SK-N-SH (cell line): Measurements from ENCODE around the gene TENT4A. TPM values are rescaled to one million over a fixed set of nuclear protein-coding genes. Genes with fewer than 3 reads are reported as not detected.

Experiments
- CTCF ChIA-PET: fragments of 300-600, 350-600 bp; formaldehyde crosslinking; extraction: SDS; loops from one replicate; lab custom pipeline; 2021; lab: Yijun Ruan, JAX
- POLR2A ChIA-PET: fragments of 350-600 bp; sonication (Branson Sonifier 250); formaldehyde crosslinking; extraction: SDS; loops from one replicate; lab custom pipeline; 2020; ENCODE audit warnings: antibody characterized with exemption, inconsistent platforms; lab: Yijun Ruan, JAX
- DNase-seq: peaks from one replicate; pipeline ENCODE4 v3.0.0; 2012
- H2AFZ ChIP-seq: fragments of 200-600 bp; sonication (generic); 2 replicates; pipeline ENCODE4 v1.8.1; 2016; ENCODE audit warnings: antibody characterized with exemption, mild to moderate bottlenecking, low read depth
- H3F3A ChIP-seq: fragments of 200-600 bp; sonication (generic); replicated peaks from 2 replicates; pipeline ENCODE3; 2016; ENCODE audit warnings: antibody characterized with exemption, mild to moderate bottlenecking; ENCODE audit not compliant: insufficient read depth
- H3K27ac ChIP-seq, 2 experiments: fragments of 200-500 bp in 1 of 2; fragments of 200-600 bp in 1 of 2; sonication (Bioruptor generic) in 1 of 2; sonication (generic), shearing (Covaris generic) in 1 of 2; 2 replicates each; pipeline versions ENCODE4 v1.5.1 to v1.6.1; 2014 to 2016; ENCODE audit warnings: low read depth in 2 of 2, inconsistent platforms in 1 of 2, low read length in 1 of 2, mild to moderate bottlenecking in 1 of 2, mixed read lengths in 1 of 2
- H3K27me3 ChIP-seq: fragments of 200-600 bp; sonication (generic), shearing (Covaris generic); 2 replicates; pipeline ENCODE4 v1.6.1; 2016; ENCODE audit warnings: mixed run types; ENCODE audit not compliant: insufficient read depth
- H3K36me3 ChIP-seq, 2 experiments: fragments of 200-500 bp in 1 of 2; fragments of 200-600 bp in 1 of 2; sonication (Bioruptor generic) in 1 of 2; sonication (generic) in 1 of 2; replicated peaks in 1 of 2; 2 replicates each; pipeline versions ENCODE3 to v1.5.1; 2014 to 2016; ENCODE audit warnings: low read length in 1 of 2, mild to moderate bottlenecking in 1 of 2; ENCODE audit not compliant: insufficient read depth in 2 of 2, control insufficient read depth in 1 of 2
- H3K4me1 ChIP-seq, 2 experiments: fragments of 200-500 bp in 1 of 2; fragments of 200-600 bp in 1 of 2; sonication (Bioruptor generic) in 1 of 2; sonication (generic), shearing (Covaris generic) in 1 of 2; 2 replicates each; pipeline versions ENCODE4 v1.5.1 to v1.6.1; 2014 to 2016; ENCODE audit warnings: low read depth in 1 of 2, low read length in 1 of 2, mixed run types in 1 of 2; ENCODE audit not compliant: insufficient read depth in 2 of 2, control insufficient read depth in 1 of 2
- H3K4me2 ChIP-seq: fragments of 200-600 bp; sonication (generic), shearing (Covaris generic); 2 replicates; pipeline ENCODE4 v1.6.1; 2017; ENCODE audit warnings: mixed run types
- H3K4me3 ChIP-seq, 2 experiments: fragments of 200-500 bp in 1 of 2; fragments of 200-600 bp in 1 of 2; sonication (Bioruptor generic) in 1 of 2; sonication (generic), shearing (Covaris generic) in 1 of 2; 2 replicates each; pipeline versions ENCODE4 v1.5.1 to v1.8.1; 2014 to 2016; ENCODE audit warnings: low read depth in 2 of 2, inconsistent platforms in 1 of 2, low read length in 1 of 2, mild to moderate bottlenecking in 1 of 2, mixed read lengths in 1 of 2, moderate library complexity in 1 of 2
- H3K79me2 ChIP-seq: fragments of 200-600 bp; sonication (generic); 2 replicates; pipeline ENCODE4 v1.8.1; 2017; ENCODE audit warnings: mild to moderate bottlenecking; ENCODE audit not compliant: insufficient read depth
- H3K9ac ChIP-seq: fragments of 200-600 bp; sonication (generic); 2 replicates; pipeline ENCODE4 v1.6.1; 2017; ENCODE audit warnings: mixed run types
- H3K9me2 ChIP-seq: fragments of 200-600 bp; sonication (generic); 2 replicates; pipeline ENCODE4 v1.6.1; 2017; ENCODE audit warnings: mixed run types
- H3K9me3 ChIP-seq: fragments of 200-600 bp; sonication (generic); 2 replicates; pipeline ENCODE4 v1.6.1; 2017; ENCODE audit warnings: mixed run types, mild to moderate bottlenecking, moderate library complexity
- H4K20me1 ChIP-seq: fragments of 200-600 bp; sonication (generic); 2 replicates; pipeline ENCODE4 v1.6.1; 2017; ENCODE audit warnings: mild to moderate bottlenecking, mixed run types; ENCODE audit not compliant: insufficient read depth
- CHD2 ChIP-seq: fragments of 150-350 bp; IDR thresholded peaks from 2 replicates; pipeline ENCODE4 v1.6.1; 2018; ENCODE audit warnings: low read length; ENCODE audit not compliant: partially characterized antibody
- ELF1 ChIP-seq: IDR thresholded peaks from 2 replicates; pipeline ENCODE4 v1.4.0; 2012
- EP300 ChIP-seq, 2 experiments: IDR thresholded peaks; 2 replicates each; pipeline versions ENCODE4 v1.4.0 to v1.6.1; 2012; ENCODE audit warnings: borderline replicate concordance in 1 of 2, low read depth in 1 of 2, low read length in 1 of 2
- FOSL2 ChIP-seq: IDR thresholded peaks from 2 replicates; pipeline ENCODE4 v1.4.0; 2012; ENCODE audit warnings: low read depth, mild to moderate bottlenecking, moderate library complexity, borderline replicate concordance
- GABPA ChIP-seq: IDR thresholded peaks from 2 replicates; pipeline ENCODE4 v1.4.0; 2012; ENCODE audit warnings: low read depth, mild to moderate bottlenecking
- IRF3 ChIP-seq: fragments of 150-350 bp; IDR thresholded peaks from 2 replicates; pipeline ENCODE4 v1.6.1; 2016; ENCODE audit warnings: mild to moderate bottlenecking, low read depth, low read length
- MAX ChIP-seq: IDR thresholded peaks from 2 replicates; pipeline ENCODE4 v1.4.0; 2012; ENCODE audit warnings: low read depth
- NRF1 ChIP-seq: IDR thresholded peaks from 2 replicates; pipeline ENCODE4 v1.6.1; 2012; ENCODE audit warnings: low read depth, mild to moderate bottlenecking, low read length
- PBX3 ChIP-seq: IDR thresholded peaks from 2 replicates; pipeline ENCODE4; 2012
- POLR2AphosphoS5 ChIP-seq: IDR thresholded peaks from 2 replicates; pipeline ENCODE4 v1.6.1; 2012; ENCODE audit warnings: low read depth, low read length
- RAD21 ChIP-seq: IDR thresholded peaks from 2 replicates; pipeline ENCODE4 v1.6.1; 2012; ENCODE audit warnings: mild to moderate bottlenecking, low read length
- REST ChIP-seq: IDR thresholded peaks from 2 replicates; pipeline ENCODE4 v1.6.1; 2012; ENCODE audit warnings: mild to moderate bottlenecking, low read depth, low read length, moderate library complexity
- RFX5 ChIP-seq: IDR thresholded peaks from 2 replicates; pipeline ENCODE4 v1.6.1; 2012; ENCODE audit warnings: mild to moderate bottlenecking, improper control_type of control experiment, low read length
- SIN3A ChIP-seq: IDR thresholded peaks from 2 replicates; pipeline ENCODE4 v1.6.1; 2012; ENCODE audit warnings: low read depth, mild to moderate bottlenecking, low read length, moderate library complexity, borderline replicate concordance
- SMC3 ChIP-seq: IDR thresholded peaks from 2 replicates; pipeline ENCODE4 v1.6.1; 2012; ENCODE audit warnings: low read depth, low read length, improper control_type of control experiment
- TAF1 ChIP-seq: IDR thresholded peaks from 2 replicates; pipeline ENCODE4 v1.6.1; 2012; ENCODE audit warnings: low read depth, mild to moderate bottlenecking, low read length, moderate library complexity, borderline replicate concordance
- USF2 ChIP-seq: fragments of 150-350 bp; IDR thresholded peaks from 2 replicates; pipeline ENCODE4 v1.6.1; 2017; ENCODE audit warnings: antibody characterized with exemption, low read length, low read depth, borderline replicate concordance
- WGBS: methylation state at CpG from one replicate; pipeline ENCODE4 v1.1.6; 2017; ENCODE audit warnings: low lambda C conversion rate; 5-methylcytosine and 5-hydroxymethylcytosine counted together
- polyA plus RNA-seq, 3 experiments: library from polyadenylated mRNA; depleted of rRNA; stranded (reverse); fragments of >200 nt; gene quantifications; 2 replicates each; pipeline ENCODE4 v1.2.3, GENCODE V29; 2012

Gene TENT4A
- polyA plus RNA-seq, 1 of the 3 experiments (the other 2 are of a cell fraction), result 6.0 TPM

GRCh38 chr5:6775571-6775970 lies 62.3 kb downstream of the TENT4A start:
- 89% methylated on average over 16 of the region's 17 CpGs for WGBS
- H3K9me3 ChIP-seq, result no peaks in the 10 kb centered on the region
- no peak overlapping the region for H3K4me3 ChIP-seq
- DNase-seq, result no peak
- no peak for TF ChIP-seq RFX5
- TF ChIP-seq NRF1, result no peak
- no peak for TF ChIP-seq EP300 (IDR thresholded peaks at IDR 0.05; ENCODE audit: borderline replicate concordance in 1 of 2, low read depth in 1 of 2, low read length in 1 of 2)
- TF ChIP-seq CHD2, result no peak
- TF ChIP-seq MAX, result no peak
- no peak for TF ChIP-seq POLR2AphosphoS5
- TF ChIP-seq PBX3, result no peak
- TF ChIP-seq USF2, result no peak
- no peak for TF ChIP-seq IRF3
- TF ChIP-seq GABPA, result no peak
- TF ChIP-seq SIN3A, result no peak
- TF ChIP-seq FOSL2, result no peak
- no peak for TF ChIP-seq TAF1
- TF ChIP-seq REST, result no peak
- TF ChIP-seq ELF1, result no peak
- no peak for TF ChIP-seq RAD21
- no peak for TF ChIP-seq SMC3
- no peak overlapping the region for H3K9ac ChIP-seq
- H3K4me2 ChIP-seq, result no peak overlapping the region
- no peaks in the 10 kb centered on the region for H4K20me1 ChIP-seq
- no peak overlapping the region for H3K27ac ChIP-seq
- H3K36me3 ChIP-seq, result no peaks in the 10 kb centered on the region
- no peaks in the 10 kb centered on the region for H3K9me2 ChIP-seq
- H3K79me2 ChIP-seq, result no peaks in the 10 kb centered on the region
- H3K4me1 ChIP-seq, result peaks cover 0 to 10% of the 10 kb centered on the region in 2 experiments; a peak in 1 of 4 replicates
- H2AFZ ChIP-seq, result no peak overlapping the region
- CTCF ChIA-PET, result interaction anchor here (1.0 to 2.4 kb wide), 2 partner anchors 10 to 44 kb away, joined by 3 to 15 read pairs; no protein-coding TSS in a partner anchor
- POLR2A ChIA-PET, result no interaction called here
- no peaks in the 10 kb centered on the region for H3K27me3 ChIP-seq
- H3F3A ChIP-seq, result no peaks in the 10 kb centered on the region
